NK-92 treated with Interleukin-12 subunit alpha and Interleukin-12 subunit beta, amount 100 ng/mL, for 24 hours (cell line): ENCODE results near the gene GRIA2.

Experiments
- DNase-seq: peaks from one replicate; lab custom pipeline; 2025; lab: John Stamatoyannopoulos, UW

The GRIA2 gene

DNA sequence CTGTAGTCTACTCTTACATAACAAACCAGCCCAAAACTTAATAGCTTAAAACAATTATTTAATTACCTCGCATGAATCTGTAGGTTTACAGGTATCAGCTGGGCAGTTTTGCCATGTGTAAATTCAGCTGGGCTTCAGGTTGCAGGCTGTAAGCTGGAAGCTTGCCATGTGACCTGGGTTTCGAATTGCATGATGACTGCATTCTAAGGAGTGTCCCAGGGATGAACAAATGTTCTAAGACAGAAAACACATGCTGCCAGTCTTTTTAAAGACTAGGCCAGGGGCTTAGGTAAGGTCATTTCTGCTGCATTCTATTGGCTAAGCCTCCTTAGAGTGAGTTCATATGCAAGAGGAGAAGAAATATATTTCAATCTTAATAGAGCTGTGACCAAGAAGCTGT, 44.8 kb downstream of the GRIA2 start:
- DNase-seq: no peak

DNA sequence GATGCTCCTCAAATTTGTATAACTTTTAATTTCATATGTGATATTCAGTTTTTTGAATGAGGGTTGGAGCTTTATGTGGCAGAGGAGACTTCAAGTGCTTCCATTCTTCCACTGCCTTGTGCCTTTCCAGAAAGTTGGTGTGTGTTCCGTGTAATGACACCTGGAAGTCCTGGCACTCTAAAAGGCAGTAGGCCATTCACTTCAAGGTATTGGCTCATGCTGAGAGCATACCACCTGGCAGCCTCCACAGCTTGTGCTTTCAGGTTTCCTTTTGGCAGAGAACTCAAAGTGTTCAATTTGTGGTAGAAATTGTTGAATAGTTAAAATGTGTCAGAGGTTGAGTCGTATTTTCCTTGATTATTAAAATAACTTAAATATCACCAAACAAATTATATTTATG, 49.6 kb downstream of the GRIA2 start:
- DNase-seq: no peak

DNA sequence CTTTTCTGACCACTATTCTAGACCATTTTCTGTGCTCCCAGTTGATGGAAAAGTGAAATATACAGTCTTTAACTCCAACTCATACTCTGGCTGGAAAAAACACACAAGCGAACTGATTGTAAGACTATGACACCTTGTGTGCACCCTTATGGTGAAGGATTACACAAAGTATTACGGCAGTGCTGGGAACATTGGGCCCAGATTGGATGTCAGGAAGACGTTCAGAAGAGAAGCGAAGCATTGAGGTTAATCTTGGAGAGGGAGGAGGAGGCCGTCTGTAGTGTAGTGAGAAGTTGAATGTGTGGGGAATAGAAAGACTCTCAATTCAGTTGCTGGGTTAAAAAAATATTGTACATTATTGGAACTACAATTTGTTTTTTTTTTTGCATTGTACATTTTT, 50.0 kb downstream of the GRIA2 start:
- DNase-seq: no peak

DNA sequence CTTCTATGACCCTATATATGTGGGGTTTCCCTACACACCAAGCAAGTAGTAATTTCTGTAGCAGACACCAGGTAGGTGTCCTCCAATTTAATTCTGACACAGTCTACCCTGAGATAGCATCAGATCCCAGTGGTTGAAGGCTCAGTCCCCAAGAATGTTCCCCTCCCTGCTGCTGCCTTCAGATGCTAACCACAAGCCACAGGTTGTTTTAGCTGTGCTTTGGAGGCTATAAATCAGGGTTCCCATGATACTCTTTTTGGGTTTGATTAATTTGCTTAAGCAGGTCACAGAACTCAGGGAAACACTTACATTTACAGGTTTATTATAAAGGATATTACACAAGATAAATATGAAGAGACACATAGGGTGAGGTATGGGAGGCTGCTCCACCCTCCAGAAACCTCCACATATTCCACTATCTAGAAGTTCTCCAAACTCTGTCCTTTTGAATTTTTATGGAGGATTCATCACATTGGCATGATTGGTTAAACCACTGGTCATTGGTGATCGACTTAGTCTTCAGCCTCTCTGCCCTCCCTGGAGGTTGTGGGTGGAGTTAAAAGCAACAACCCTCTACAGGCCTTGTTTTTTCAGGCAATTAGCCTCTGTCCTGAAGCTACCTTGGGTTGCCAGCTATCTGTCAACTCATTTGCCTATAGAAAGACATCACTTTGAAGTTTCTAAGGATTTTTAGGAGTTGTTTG, 50.8 kb downstream of the GRIA2 start:
- no peak for DNase-seq

DNA sequence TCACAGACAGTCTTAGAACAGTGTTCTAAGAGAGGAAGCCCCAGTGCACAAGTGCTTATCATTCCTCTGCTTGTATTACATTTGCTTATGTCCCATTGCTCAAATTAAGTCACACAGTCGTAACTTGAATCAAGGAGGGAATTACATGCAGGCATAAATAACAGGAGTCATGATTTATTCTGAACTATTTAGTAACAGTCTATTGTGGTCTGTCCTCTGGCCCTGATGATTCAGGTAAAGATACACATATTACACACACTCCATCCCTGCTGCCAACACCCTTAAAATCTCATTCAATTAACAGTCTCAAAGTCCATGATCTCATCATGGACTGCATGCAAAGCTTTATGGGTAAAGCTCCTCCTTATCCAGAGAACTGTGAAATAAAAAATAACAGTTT, 60.1 kb downstream of the GRIA2 start:
- DNase-seq: no peak

DNA sequence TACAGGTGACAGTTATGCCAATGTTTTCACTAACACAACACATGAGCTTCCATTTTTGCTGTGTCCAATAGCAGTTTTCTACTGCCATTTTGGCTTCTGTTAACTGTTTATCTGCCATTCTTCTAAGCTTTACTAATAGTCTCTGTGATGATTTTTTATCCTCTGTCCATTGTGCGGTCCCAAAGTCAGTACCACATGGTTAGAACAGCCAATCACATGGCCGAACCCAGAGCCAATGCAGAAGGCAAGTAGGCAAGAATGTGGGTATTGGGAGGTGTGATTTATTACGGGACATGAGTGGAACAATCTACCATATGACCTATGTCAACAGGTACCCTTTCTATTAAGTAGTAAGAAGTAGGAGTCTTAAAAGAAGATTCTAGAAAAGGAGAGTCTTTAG, 61.5 kb downstream of the GRIA2 start:
- no peak for DNase-seq

DNA sequence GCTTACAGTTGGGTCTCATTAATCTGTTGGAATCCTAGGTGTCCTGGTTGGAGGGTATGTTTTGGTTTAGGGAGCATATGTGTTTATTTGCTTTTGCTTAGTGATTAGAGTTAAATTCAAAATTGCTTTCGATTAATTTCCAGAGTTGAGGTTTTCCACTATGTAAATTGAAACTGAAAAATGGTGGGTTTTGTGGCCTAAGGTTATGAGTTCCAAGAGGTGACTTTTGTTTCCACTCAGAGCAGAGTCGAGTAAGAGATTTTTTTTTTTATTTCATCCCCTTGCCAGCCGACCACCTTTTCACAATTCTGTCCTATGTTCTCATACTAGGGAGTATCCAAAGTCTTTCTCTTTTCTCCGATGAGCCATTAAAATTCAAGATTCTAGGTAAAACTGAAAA, 66.9 kb downstream of the GRIA2 start:
- DNase-seq: no peak

DNA sequence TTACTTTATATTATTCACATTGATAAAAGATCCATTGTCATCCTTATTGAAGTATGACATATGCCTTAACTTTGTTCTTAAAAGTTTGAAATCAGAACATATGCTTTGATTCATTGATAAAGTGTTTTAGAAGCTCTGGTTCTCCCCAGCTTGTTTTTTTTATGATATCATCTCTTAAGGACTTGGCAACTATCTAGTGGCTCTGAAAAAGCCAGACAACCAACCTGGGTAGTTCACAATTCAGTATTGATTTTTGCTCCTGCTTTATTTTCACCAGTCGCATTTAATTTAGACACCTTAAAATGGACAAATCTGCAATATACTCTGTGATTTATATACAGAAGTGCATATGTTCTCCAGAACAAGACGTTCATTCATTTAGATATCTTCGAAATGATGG, 70.1 kb downstream of the GRIA2 start:
- no peak for DNase-seq

DNA sequence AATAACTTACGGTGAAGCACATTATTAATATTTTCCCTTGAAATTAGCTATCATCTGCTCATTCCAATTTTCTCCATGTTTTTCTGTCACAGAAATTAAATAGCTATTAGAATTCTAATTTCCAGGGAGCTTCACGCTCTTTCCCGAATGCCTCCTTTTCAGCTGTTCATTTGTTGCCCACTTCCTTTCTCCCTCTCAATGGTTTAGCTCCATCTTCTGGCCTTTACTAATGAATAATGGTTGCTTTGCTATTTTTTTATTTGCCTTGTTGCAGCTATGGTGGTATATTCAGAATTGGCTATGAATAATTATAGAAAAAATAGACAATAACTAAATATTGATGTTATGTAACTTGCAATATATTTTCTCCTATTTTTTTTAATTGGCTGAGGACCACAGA, 70.5 kb downstream of the GRIA2 start:
- no peak for DNase-seq

DNA sequence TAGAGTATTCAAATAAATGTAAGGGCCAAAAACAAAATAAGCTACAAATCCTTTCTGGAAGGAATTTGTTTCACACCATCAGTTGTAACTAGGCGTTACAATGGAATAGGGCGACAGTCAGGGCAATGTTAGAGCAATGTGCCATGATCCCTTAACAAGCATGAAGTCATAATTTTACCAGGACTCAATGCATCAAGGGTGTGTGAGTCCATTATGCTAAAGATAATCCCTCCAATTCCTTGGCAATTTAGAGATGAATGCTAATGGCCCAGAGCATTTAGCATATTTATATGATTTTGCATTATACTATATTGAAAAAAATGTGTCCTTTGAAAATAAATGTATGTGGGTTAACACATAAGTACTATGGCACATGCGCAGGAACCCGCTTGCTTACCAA, 73.1 kb downstream of the GRIA2 start:
- DNase-seq: no peak

DNA sequence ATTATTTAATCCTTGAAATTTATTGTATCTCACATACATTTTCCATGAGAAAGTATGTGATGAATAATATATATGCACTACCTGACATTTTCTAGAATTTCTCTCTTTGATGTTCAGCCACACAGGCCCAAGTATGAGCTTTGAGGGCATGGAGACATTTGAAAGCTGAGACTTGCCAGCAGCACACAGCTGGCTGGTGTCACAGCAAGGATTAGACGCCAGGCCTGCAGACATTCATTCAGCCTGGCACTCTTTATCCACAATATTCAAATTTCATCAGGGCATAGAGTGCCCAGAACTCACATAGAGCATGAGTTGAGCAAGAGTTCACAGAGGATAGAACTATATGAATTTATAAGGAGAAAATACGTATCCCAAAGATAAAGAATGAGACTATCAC, 74.0 kb downstream of the GRIA2 start:
- DNase-seq: no peak

DNA sequence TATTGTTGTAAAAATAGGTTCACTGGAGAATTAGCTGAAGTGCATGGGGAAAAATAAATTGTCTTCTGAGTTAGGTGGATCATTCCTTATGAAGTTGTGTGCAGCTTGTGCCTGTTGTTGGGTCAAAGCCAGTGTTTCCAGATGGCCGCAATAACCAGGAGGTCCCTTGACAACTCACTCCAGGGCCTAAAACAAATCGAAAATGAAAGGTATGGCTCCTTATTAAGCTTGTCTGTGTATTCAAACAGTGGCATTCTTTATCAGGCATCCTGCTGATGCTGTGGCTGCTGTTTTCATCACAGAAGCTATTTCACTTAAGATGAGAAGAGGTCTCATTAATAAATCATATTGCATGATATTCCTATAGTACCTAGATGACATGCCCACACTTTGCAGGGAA, 80.2 kb downstream of the GRIA2 start:
- no peak for DNase-seq

DNA sequence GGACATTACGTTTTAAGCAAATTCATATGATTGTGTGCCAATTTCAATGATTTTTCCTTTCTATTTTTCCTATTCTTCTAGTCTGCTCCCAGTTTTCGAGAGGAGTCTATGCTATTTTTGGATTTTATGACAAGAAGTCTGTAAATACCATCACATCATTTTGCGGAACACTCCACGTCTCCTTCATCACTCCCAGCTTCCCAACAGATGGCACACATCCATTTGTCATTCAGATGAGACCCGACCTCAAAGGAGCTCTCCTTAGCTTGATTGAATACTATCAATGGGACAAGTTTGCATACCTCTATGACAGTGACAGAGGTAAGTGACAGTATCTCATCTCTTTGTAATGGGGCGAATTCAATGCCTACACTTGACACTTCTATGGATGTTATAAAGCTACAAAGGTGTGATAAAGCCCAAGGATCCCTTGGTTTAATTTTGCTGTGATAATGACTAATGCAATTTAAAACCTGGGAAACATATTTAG, 83.0 kb downstream of the GRIA2 start:
- no peak for DNase-seq

DNA sequence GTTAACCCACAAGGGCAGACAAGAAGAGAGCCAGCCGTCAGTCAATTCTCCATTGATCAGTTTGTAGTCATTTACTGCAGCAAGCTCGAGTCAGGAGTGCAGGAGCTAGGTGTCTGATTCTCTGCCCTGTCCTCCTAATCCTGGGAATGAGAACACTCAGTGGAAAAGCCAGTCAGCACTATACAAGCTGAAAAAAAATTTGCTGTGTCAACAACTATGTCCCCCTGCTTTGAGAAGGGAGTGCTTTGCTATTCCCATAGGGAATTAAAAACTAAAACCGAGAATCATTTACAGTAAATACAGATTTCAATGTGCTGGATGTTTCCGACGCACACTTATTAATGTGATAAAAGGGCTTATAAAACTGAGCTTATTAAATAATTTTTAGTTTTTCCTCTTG, 84.2 kb downstream of the GRIA2 start:
- no peak for DNase-seq

DNA sequence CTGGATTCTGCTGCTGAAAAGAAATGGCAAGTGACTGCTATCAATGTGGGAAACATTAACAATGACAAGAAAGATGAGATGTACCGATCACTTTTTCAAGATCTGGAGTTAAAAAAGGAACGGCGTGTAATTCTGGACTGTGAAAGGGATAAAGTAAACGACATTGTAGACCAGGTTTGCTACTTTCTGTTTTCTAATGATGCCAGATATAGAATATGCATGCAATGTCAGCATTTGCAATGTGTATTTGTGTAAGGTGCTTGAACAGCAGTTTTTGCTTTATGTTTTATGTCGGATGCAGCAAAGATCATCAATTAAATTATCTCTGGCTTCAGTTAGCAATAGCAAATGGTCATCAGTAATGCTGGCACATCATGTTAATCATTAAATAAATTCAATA, 92.2 kb downstream of the GRIA2 start:
- no peak for DNase-seq

DNA sequence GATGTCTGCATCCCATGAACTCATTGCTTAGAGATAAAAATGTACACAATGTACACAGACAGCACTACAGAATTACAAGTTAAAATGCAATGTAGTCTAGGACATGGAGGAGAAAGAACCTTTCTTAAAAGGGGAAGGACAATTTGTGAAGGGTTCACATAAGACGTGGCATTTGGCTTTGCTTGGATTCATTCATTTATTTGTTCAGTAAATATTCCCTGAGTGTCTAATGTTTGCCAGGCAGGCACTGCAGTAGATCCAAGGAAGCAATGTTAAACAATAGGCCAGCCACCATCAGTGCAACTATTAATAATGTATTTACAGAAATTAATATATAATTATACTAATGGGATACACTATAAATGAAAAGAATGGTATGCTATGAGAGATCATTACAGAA, 94.4 kb downstream of the GRIA2 start:
- DNase-seq: no peak

DNA sequence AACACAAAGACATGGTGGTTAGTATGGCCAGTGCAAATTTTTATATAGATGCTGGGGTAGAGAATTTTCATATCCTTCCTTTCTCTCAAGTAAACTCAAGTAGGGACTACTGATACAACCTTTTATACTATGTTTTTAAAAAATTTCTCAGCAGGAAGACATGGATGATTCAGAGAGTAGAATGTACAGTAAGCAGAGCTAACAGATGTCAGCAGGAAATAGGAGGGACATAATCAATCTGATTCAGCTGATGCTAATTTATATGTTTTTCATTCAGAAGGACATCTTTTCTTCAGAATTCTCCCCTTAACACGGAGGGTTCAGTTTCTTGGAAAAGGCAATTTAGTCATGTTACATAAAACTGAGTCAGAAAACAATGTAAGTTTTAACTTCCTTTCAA, 95.4 kb downstream of the GRIA2 start:
- no peak for DNase-seq

DNA sequence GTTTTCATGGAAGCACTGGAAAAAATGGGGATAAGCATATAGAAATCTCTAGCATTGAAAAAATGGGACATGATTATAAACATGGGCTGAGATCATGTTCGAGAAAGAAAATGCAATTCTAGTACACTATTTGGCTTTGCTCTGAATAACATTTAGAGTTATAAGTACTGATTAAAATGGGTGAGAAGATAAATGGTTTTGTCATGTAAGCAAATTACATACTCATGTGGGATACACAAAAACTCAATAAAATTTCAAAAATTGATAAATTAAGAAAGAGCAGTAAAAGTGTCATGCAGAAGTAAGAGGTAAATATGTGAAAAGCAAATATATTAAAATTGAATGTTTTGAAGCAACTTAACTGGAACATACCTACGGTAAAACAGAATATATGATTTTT, 99.6 kb downstream of the GRIA2 start:
- no peak for DNase-seq

DNA sequence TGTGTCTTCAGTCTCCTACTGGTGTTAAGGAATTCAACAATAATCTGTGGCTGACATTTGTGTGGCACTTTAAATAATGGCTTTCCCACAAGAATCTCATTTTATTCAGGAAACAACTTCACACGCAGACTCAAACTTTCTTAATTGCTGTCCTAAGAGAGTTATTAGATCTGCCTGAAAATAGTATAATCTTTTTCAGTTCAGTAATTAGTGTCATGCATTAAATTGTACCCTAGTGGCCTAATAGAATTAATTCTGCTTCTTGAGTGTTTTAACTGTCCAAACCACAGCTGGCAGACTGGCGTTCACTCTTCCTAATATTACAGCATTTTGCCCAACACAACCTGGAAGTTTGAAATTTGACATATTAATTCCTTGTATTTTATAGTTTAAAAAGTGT, 107.1 kb downstream of the GRIA2 start:
- no peak for DNase-seq

DNA sequence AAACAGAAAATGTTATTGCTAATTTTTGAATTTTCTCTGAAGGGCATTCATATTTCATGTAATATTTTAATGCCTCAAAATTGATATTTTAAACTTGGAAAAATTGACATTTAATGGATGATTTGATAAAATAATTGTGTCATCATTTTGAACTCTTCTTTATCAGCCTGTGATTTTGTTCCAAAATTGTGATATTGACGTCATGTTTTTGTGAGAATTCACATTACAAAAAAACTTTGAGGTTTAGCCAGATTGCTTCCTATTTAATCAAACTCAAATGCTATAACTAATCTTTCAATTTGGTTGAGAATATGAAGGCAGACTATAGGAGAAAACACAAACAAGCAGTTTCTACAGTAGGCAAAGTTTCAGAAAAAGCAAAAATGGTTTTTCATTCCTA, 137.4 kb downstream of the GRIA2 start:
- no peak for DNase-seq

DNA sequence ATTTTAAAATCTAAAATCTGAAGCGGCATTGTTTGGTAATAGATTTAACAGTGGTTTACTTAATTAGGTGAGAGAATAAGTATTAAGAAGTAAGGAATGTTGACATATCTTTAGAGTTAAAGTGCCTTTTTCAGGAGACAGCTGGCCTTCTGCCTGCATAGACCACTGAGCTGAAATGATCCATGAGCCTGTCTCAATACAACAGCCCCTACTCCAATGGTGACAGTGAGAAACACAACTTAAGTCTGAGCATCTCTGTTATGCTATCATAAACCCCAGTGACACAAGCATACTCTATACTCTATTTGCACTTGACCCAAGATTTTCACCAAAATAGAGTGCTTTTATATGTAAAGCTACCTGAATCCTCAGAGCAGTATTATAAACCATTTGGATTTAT, 137.9 kb downstream of the GRIA2 start:
- DNase-seq: no peak

DNA sequence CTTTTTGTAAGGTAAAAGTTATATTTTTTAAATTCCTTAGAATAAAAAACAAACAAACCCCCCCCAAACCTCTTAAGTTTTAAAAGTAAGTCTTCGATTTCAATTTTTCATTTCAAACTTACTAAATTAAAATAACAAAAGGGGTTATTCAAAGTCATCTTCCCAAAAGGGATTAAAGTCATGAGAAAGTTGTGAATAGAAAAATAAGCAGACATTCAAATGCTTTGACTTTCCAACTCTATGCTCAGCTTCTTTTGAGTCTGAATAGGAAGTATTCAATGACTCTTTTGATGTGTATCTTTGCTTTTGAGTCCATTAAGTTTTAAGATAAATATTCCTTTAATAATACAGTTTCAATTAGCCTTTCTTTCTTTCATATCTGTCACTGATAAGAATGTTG, 138.3 kb downstream of the GRIA2 start:
- DNase-seq: no peak

DNA sequence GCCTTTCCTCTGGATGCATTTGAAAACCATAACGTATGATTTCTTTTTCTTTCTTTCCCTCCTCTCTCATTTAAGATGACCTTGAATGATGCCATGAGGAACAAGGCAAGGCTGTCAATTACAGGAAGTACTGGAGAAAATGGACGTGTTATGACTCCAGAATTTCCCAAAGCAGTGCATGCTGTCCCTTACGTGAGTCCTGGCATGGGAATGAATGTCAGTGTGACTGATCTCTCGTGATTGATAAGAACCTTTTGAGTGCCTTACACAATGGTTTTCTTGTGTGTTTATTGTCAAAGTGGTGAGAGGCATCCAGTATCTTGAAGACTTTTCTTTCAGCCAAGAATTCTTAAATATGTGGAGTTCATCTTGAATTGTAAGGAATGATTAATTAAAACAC, 142.8 kb downstream of the GRIA2 start:
- no peak for DNase-seq

DNA sequence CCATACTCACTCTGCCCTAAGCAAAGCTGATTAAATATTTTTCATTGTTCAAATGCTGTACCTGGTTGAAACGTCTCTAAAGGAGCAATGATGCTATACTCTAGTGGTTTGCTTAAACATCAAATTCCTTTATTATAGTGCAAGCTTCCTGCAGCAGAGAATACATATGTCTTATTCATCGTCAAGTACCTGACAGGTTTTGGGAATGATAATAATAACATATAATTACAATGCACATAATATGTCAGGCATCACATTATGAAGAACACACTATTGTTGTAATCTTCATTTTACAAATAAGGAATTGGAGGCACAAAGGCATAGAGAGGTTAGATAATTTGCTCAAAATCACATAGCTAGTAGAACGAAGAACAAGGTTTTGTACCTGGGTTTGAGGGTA, 151.6 kb downstream of the GRIA2 start:
- no peak for DNase-seq

DNA sequence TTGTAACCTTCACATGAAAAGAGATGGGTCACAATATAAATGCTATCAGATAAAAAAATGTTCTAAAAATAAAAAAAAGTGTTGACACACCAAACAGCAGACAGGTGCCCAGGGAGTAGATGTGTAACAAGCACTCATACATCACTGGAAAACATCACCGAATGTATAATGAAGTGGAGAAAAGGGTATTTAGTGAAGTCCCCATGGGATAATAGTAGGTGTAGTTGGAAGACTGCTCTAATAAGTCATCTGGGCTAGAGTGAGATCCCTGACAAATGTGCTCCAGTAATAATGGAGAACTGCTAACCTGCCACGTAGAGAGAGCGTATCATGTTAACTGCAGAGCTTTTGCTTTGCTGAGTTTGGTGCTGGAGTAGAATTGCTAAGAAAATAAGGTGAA, 152.0 kb downstream of the GRIA2 start:
- DNase-seq: no peak
